Measurements from ENCODE around the gene XPO4. TPM values are rescaled to one million over a fixed set of nuclear protein-coding genes. Genes with fewer than 3 reads are reported as not detected.
"Not testable (repeated sequence)": the region's sequence is repeated elsewhere in the genome, so short reads cannot be mapped to it uniquely, and the experiment has no call there.

The XPO4 gene
- total RNA-seq, 1 donor from 2014 or later: 19.9 TPM

DNA sequence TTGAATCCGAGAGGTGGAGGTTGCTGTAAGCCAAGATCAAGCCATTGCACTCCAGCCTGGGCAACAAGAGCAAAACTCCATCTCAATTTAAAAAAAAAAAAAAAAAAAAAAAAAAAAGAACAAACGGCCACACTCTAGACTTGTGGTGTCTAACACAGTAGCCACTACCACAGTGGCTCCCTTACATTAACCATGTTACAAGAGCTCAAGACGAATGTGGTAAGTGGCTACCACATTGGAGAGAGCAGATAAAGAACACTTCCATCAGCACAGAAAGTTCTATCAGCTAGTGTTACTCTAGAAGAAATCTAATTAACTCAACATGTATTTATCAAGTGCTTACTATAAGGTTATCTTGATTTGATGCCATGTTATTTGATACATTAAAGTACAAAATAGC lies 11.5 kb downstream of the XPO4 start:
- no peaks in the 10 kb centered on the region for H3K27me3 ChIP-seq (ENCODE audit: insufficient read depth, low read length)
- no peaks in the 10 kb centered on the region for H3K4me1 ChIP-seq (ENCODE audit: insufficient read depth, low read length)
- no peaks in the 10 kb centered on the region for H3K36me3 ChIP-seq (ENCODE audit: insufficient read depth, low read length)
- TF ChIP-seq EZH2 (IDR thresholded peaks at IDR 0.05; ENCODE audit: insufficient read depth, low read length): no peak
- Mint-ChIP-seq H3K27me3 (ENCODE audit: low read depth, unreplicated experiment) (no peaks in the 10 kb centered on the region), H3K9me3 (ENCODE audit: unreplicated experiment) (peaks cover 2% of the 10 kb centered on the region), H3K36me3 (ENCODE audit: low read depth, unreplicated experiment) (peaks cover 1% of the 10 kb centered on the region), H3K27ac (ENCODE audit: unreplicated experiment) (no peak overlapping the region), H3K4me1 (ENCODE audit: low read depth, unreplicated experiment) (no peaks in the 10 kb centered on the region), H3K4me3 (ENCODE audit: unreplicated experiment) (no peak overlapping the region)
- no peak overlapping the region for H2AFZ ChIP-seq (ENCODE audit: low read depth, low read length)
- H3K4me3 ChIP-seq (ENCODE audit: insufficient read depth, low read depth, low read length): no peak overlapping the region
- no peak overlapping the region for H3K27ac ChIP-seq (ENCODE audit: low read depth, low read length)
- peaks cover 100% of the 10 kb centered on the region for H3K79me2 ChIP-seq (ENCODE audit: insufficient read depth, low read length)
- no peaks in the 10 kb centered on the region for H3K9me3 ChIP-seq (ENCODE audit: insufficient read depth, low read depth, low read length)
- H4K20me1 ChIP-seq (ENCODE audit: insufficient read depth, low read length): peaks cover 73% of the 10 kb centered on the region
- H3K4me2 ChIP-seq (ENCODE audit: low read length): no peak overlapping the region
- DNase-seq (ENCODE audit: low read depth): no peak
- H3K9ac ChIP-seq (ENCODE audit: low read length): no peak overlapping the region
- FAIRE-seq: no peak

DNA sequence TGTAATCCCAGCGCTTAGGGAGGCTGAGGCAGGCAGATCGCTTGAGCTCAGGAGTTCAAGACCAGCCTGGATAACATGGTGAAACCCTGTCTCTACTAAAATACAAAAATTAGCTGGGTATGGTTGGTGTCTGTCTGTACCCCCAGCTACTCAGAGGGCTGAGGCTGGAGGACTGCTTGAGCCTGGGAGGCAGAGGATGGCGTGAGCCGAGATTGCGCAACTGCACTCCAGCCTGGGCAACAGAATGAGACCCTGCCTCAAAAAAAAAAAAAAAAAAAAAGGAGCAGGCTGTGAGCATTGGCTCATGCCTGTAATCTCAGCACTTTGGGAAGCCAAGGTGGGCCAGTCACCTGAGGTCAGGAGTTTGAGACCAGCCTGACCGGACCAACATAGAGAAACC lies 12.0 kb downstream of the XPO4 start:
- H3K4me2 ChIP-seq (ENCODE audit: low read length); DNase-seq (ENCODE audit: low read depth); FAIRE-seq; H3K27me3 Mint-ChIP-seq (ENCODE audit: low read depth, unreplicated experiment); H3K9ac ChIP-seq (ENCODE audit: low read length); H3K27me3 ChIP-seq (ENCODE audit: insufficient read depth, low read length); H3K27ac Mint-ChIP-seq (ENCODE audit: unreplicated experiment); H3K9me3 Mint-ChIP-seq (ENCODE audit: unreplicated experiment); H3K36me3 ChIP-seq (ENCODE audit: insufficient read depth, low read length); H2AFZ ChIP-seq (ENCODE audit: low read depth, low read length); H3K4me3 ChIP-seq (ENCODE audit: insufficient read depth, low read depth, low read length); H3K4me3 Mint-ChIP-seq (ENCODE audit: unreplicated experiment); H3K4me1 Mint-ChIP-seq (ENCODE audit: low read depth, unreplicated experiment); H3K27ac ChIP-seq (ENCODE audit: low read depth, low read length); H3K9me3 ChIP-seq (ENCODE audit: insufficient read depth, low read depth, low read length); H3K4me1 ChIP-seq (ENCODE audit: insufficient read depth, low read length); H3K36me3 Mint-ChIP-seq (ENCODE audit: low read depth, unreplicated experiment): not testable (repeated sequence)
- Histone ChIP-seq H3K79me2 (ENCODE audit: insufficient read depth, low read length) (peaks cover 99% of the 10 kb centered on the region), H4K20me1 (ENCODE audit: insufficient read depth, low read length) (peaks cover 73% of the 10 kb centered on the region)

- FAIRE-seq (no peak), DNase-seq (ENCODE audit: low read depth) (peak; percentile 4)
- Histone ChIP-seq H3K4me1 (ENCODE audit: insufficient read depth, low read length) (peaks cover 11% of the 10 kb centered on the region), H3K9me3 (ENCODE audit: insufficient read depth, low read depth, low read length) (no peaks in the 10 kb centered on the region), H3K4me3 (ENCODE audit: insufficient read depth, low read depth, low read length) (no peak overlapping the region), H4K20me1 (ENCODE audit: insufficient read depth, low read length) (peaks cover 66% of the 10 kb centered on the region), H3K4me2 (ENCODE audit: low read length) (peak overlapping the region; percentile 38), H3K27me3 (ENCODE audit: insufficient read depth, low read length) (no peaks in the 10 kb centered on the region), H3K79me2 (ENCODE audit: insufficient read depth, low read length) (peaks cover 96% of the 10 kb centered on the region), H3K27ac (ENCODE audit: low read depth, low read length) (no peak overlapping the region), H3K36me3 (ENCODE audit: insufficient read depth, low read length) (no peaks in the 10 kb centered on the region), H3K9ac (ENCODE audit: low read length) (no peak overlapping the region), H2AFZ (ENCODE audit: low read depth, low read length) (no peak overlapping the region)
- no peaks in the 10 kb centered on the region for H3K9me3 Mint-ChIP-seq (ENCODE audit: unreplicated experiment)
- TF ChIP-seq EZH2 (IDR thresholded peaks at IDR 0.05; ENCODE audit: insufficient read depth, low read length): no peak
- TF ChIP-seq, protein P1, sequence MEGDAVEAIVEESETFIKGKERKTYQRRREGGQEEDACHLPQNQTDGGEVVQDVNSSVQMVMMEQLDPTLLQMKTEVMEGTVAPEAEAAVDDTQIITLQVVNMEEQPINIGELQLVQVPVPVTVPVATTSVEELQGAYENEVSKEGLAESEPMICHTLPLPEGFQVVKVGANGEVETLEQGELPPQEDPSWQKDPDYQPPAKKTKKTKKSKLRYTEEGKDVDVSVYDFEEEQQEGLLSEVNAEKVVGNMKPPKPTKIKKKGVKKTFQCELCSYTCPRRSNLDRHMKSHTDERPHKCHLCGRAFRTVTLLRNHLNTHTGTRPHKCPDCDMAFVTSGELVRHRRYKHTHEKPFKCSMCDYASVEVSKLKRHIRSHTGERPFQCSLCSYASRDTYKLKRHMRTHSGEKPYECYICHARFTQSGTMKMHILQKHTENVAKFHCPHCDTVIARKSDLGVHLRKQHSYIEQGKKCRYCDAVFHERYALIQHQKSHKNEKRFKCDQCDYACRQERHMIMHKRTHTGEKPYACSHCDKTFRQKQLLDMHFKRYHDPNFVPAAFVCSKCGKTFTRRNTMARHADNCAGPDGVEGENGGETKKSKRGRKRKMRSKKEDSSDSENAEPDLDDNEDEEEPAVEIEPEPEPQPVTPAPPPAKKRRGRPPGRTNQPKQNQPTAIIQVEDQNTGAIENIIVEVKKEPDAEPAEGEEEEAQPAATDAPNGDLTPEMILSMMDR (IDR thresholded peaks at IDR 0.05; ENCODE audit: insufficient read depth, low read depth, low read length): no peak
- H3K4me1 Mint-ChIP-seq (ENCODE audit: low read depth, unreplicated experiment): peaks cover 17% of the 10 kb centered on the region
- no peak overlapping the region for H3K27ac Mint-ChIP-seq (ENCODE audit: unreplicated experiment)
- H3K4me3 Mint-ChIP-seq (ENCODE audit: unreplicated experiment): peak overlapping the region; percentile 6
- H3K36me3 Mint-ChIP-seq (ENCODE audit: low read depth, unreplicated experiment): peaks cover 4% of the 10 kb centered on the region
- no peaks in the 10 kb centered on the region for H3K27me3 Mint-ChIP-seq (ENCODE audit: low read depth, unreplicated experiment)
Measured at GRCh38 chr13:20882206-20882605, 20.3 kb downstream of the XPO4 start.
